H1 (cell line): ENCODE data around the gene GUCY2D. TPM values are rescaled to one million over a fixed set of nuclear protein-coding genes. Genes with fewer than 3 reads are reported as not detected.

Source experiments
- CTCF ChIA-PET: fragments of 300-600 bp; sonication (Branson Sonifier 250); formaldehyde crosslinking; loops from one replicate; lab custom pipeline; 2021; ENCODE audit not compliant: partially characterized antibody; lab: Charles Lee
- POLR2A ChIA-PET: fragments of 300-600 bp; sonication (Branson Sonifier 250); formaldehyde crosslinking; loops from one replicate; lab custom pipeline; 2021; ENCODE audit warnings: inconsistent platforms; ENCODE audit not compliant: partially characterized antibody; lab: Charles Lee
- DNase-seq, 2 experiments: peaks; one replicate each; pipeline versions ENCODE4 v3.0.0 to v3.0.0-alpha.2; 2010 to 2022; ENCODE audit warnings: low spot score in 2 of 2, low read depth in 1 of 2, mixed read lengths in 1 of 2
- FAIRE-seq: peaks from 2 replicates; lab custom pipeline; 2011; peaks lifted over from hg19 to GRCh38; lab: Jason Lieb, UNC
- H2AFZ ChIP-seq: 2 replicates; pipeline ENCODE4 v1.8.1; 2012; ENCODE audit warnings: low read length, inconsistent platforms
- H2AK5ac ChIP-seq: 2 replicates; pipeline ENCODE4 v1.6.1; 2013; ENCODE audit warnings: low read depth, low read length
- H2BK120ac ChIP-seq: replicated peaks from 2 replicates; pipeline ENCODE3; 2013; ENCODE audit warnings: low read depth, low read length, inconsistent platforms
- H2BK12ac ChIP-seq: 2 replicates; pipeline ENCODE4 v1.6.1; 2013; ENCODE audit warnings: low read depth, low read length
- H2BK15ac ChIP-seq: 2 replicates; pipeline ENCODE4 v1.6.1; 2013; ENCODE audit warnings: low read length
- H2BK20ac ChIP-seq: 2 replicates; pipeline ENCODE4 v1.6.1; 2013; ENCODE audit warnings: low read length
- H2BK5ac ChIP-seq: 2 replicates; pipeline ENCODE4 v1.6.1; 2013; ENCODE audit warnings: low read depth, low read length
- H3K14ac ChIP-seq: 2 replicates; pipeline ENCODE4 v1.6.1; 2013; ENCODE audit warnings: inconsistent platforms; ENCODE audit not compliant: insufficient read length
- H3K18ac ChIP-seq: 2 replicates; pipeline ENCODE4 v1.6.1; 2013; ENCODE audit warnings: low read length; ENCODE audit errors: extremely low read depth
- H3K23ac ChIP-seq: 2 replicates; pipeline ENCODE4 v1.6.1; 2013; ENCODE audit warnings: inconsistent platforms; ENCODE audit not compliant: insufficient read length
- H3K23me2 ChIP-seq: 2 replicates; pipeline ENCODE4 v1.6.1; 2013; ENCODE audit warnings: low read depth, low read length
- H3K27ac ChIP-seq: 2 replicates; pipeline ENCODE4 v1.6.1; 2011; ENCODE audit warnings: low read depth, low read length, inconsistent platforms
- H3K27me3 ChIP-seq, 4 experiments: replicated peaks in 1 of 4; 1 replicate in 1 of 4; 2 replicates in 3 of 4; pipeline versions ENCODE4 v1.6.1 to v1.8.1; 2011 to 2013; ENCODE audit warnings: low read length in 3 of 4, mild to moderate bottlenecking in 3 of 4, inconsistent platforms in 2 of 4, mixed read lengths in 2 of 4, moderate library complexity in 1 of 4; ENCODE audit not compliant: control insufficient read depth in 3 of 4, insufficient read depth in 3 of 4; ENCODE audit errors: extremely low read depth in 1 of 4
- H3K36me3 ChIP-seq, 4 experiments: 2 replicates each; pipeline versions ENCODE4 v1.6.1 to v1.8.1; 2011 to 2013; ENCODE audit warnings: mild to moderate bottlenecking in 4 of 4, low read length in 3 of 4, moderate library complexity in 2 of 4, control low read depth in 1 of 4, inconsistent platforms in 1 of 4; ENCODE audit not compliant: insufficient read depth in 4 of 4, control insufficient read depth in 2 of 4
- H3K4ac ChIP-seq: replicated peaks from 2 replicates; pipeline ENCODE3; 2013; ENCODE audit warnings: low read length, low read depth, mixed read lengths, inconsistent platforms; ENCODE audit not compliant: insufficient read length
- H3K4me1 ChIP-seq, 4 experiments: replicated peaks in 1 of 4; 1 replicate in 1 of 4; 2 replicates in 3 of 4; pipeline versions ENCODE4 v1.6.1 to v1.8.1; 2011 to 2013; ENCODE audit warnings: low read length in 3 of 4, inconsistent platforms in 2 of 4, mixed read lengths in 1 of 4; ENCODE audit not compliant: insufficient read depth in 4 of 4, control insufficient read depth in 3 of 4
- H3K4me2 ChIP-seq, 2 experiments: 2 replicates each; pipeline versions ENCODE4 v1.6.1 to v1.8.1; 2011 to 2013; ENCODE audit warnings: low read depth in 2 of 2, low read length in 2 of 2, control low read depth in 1 of 2, inconsistent platforms in 1 of 2, mild to moderate bottlenecking in 1 of 2; ENCODE audit not compliant: insufficient read depth in 1 of 2
- H3K4me3 ChIP-seq, 4 experiments: fragments of 200-600, 300-600 bp in 1 of 4; sonication (generic), shearing (Covaris generic), sonication (Bioruptor Twin) in 1 of 4; 2 replicates each; pipeline versions ENCODE4 v1.5.1 to v1.8.1; 2011 to 2016; ENCODE audit warnings: low read length in 4 of 4, low read depth in 3 of 4, control low read depth in 2 of 4, inconsistent platforms in 2 of 4, mild to moderate bottlenecking in 2 of 4, mixed read lengths in 1 of 4, moderate library complexity in 1 of 4; ENCODE audit not compliant: insufficient read depth in 2 of 4; ENCODE audit errors: extremely low read depth in 1 of 4
- H3K56ac ChIP-seq: replicated peaks from 2 replicates; pipeline ENCODE3; 2013; ENCODE audit warnings: low read depth, mild to moderate bottlenecking, mixed read lengths, low read length, inconsistent platforms; ENCODE audit not compliant: insufficient read length
- H3K79me1 ChIP-seq: 2 replicates; pipeline ENCODE4 v1.6.1; 2013; ENCODE audit warnings: low read depth, low read length, control low read depth
- H3K79me2 ChIP-seq, 2 experiments: 2 replicates each; pipeline versions ENCODE4 v1.6.1 to v1.8.1; 2012 to 2013; ENCODE audit warnings: low read length in 2 of 2, mild to moderate bottlenecking in 2 of 2, inconsistent platforms in 1 of 2; ENCODE audit not compliant: insufficient read depth in 2 of 2, control insufficient read depth in 1 of 2
- H3K9ac ChIP-seq, 4 experiments: replicated peaks in 1 of 4; 1 replicate in 1 of 4; 2 replicates in 3 of 4; pipeline versions ENCODE4 v1.6.1 to v1.8.1; 2011 to 2013; ENCODE audit warnings: low read depth in 3 of 4, low read length in 3 of 4, control low read depth in 2 of 4, mild to moderate bottlenecking in 2 of 4, moderate library complexity in 2 of 4, inconsistent platforms in 1 of 4; ENCODE audit errors: extremely low read depth in 1 of 4
- H3K9me3 ChIP-seq, 2 experiments: 2 replicates each; pipeline versions ENCODE4 v1.6.1 to v1.8.1; 2012 to 2013; ENCODE audit warnings: mild to moderate bottlenecking in 2 of 2, moderate library complexity in 2 of 2, control low read depth in 1 of 2, inconsistent platforms in 1 of 2, low read depth in 1 of 2, low read length in 1 of 2, mixed read lengths in 1 of 2; ENCODE audit not compliant: insufficient read depth in 2 of 2
- H4K20me1 ChIP-seq, 2 experiments: replicated peaks in 1 of 2; 2 replicates each; pipeline versions ENCODE3 to v1.8.1; 2011 to 2013; ENCODE audit warnings: inconsistent platforms in 2 of 2, low read length in 2 of 2, mild to moderate bottlenecking in 1 of 2; ENCODE audit not compliant: insufficient read depth in 2 of 2, control insufficient read depth in 1 of 2
- H4K5ac ChIP-seq: 2 replicates; pipeline ENCODE4 v1.6.1; 2013; ENCODE audit warnings: low read length, low read depth, mixed read lengths, inconsistent platforms; ENCODE audit not compliant: insufficient read length
- H4K8ac ChIP-seq: 2 replicates; pipeline ENCODE4 v1.8.0; 2013; ENCODE audit warnings: mild to moderate bottlenecking, moderate library complexity, low read length, inconsistent platforms; ENCODE audit not compliant: insufficient read depth; ENCODE audit errors: extremely low read depth
- H4K91ac ChIP-seq: replicated peaks from 2 replicates; pipeline ENCODE3; 2013; ENCODE audit warnings: low read length, mixed read lengths, inconsistent platforms; ENCODE audit not compliant: insufficient read length
- ASH2L ChIP-seq: fragments of 200-600, 300-600 bp; sonication (generic); IDR thresholded peaks from one replicate; pipeline ENCODE4 v1.7.1; 2017; ENCODE audit warnings: low read length
- BCL11A ChIP-seq, 2 experiments: IDR thresholded peaks; one replicate each; pipeline ENCODE4 v1.6.1; 2011; ENCODE audit warnings: low read depth in 2 of 2, low read length in 2 of 2, mild to moderate bottlenecking in 2 of 2
- CBX5 ChIP-seq: fragments of 300-800, 300-1000 bp; sonication (generic); IDR thresholded peaks from 2 replicates; pipeline ENCODE4 v1.7.1; 2016; ENCODE audit warnings: antibody characterized with exemption, low read length, low read depth
- CHD1 ChIP-seq: IDR thresholded peaks from 2 replicates; pipeline ENCODE4 v1.6.1; 2012; ENCODE audit warnings: low read depth, low read length, improper control_type of control experiment
- CHD2 ChIP-seq: IDR thresholded peaks from 2 replicates; pipeline ENCODE4 v1.6.1; 2012; ENCODE audit warnings: low read length, improper control_type of control experiment
- EGR1 ChIP-seq: IDR thresholded peaks from 2 replicates; pipeline ENCODE4 v1.6.1; 2011; ENCODE audit warnings: low read depth, low read length, borderline replicate concordance
- FOSL1 ChIP-seq: IDR thresholded peaks from 2 replicates; pipeline ENCODE4 v1.6.1; 2011; ENCODE audit warnings: mild to moderate bottlenecking, low read depth, low read length, moderate library complexity; ENCODE audit not compliant: insufficient read depth
- MAX ChIP-seq: IDR thresholded peaks from 2 replicates; pipeline ENCODE4 v1.6.1; 2012; ENCODE audit warnings: inconsistent platforms
- NRF1 ChIP-seq: IDR thresholded peaks from 2 replicates; pipeline ENCODE4 v1.6.1; 2011; ENCODE audit warnings: mild to moderate bottlenecking, low read depth, low read length, improper control_type of control experiment
- RAD21 ChIP-seq, 2 experiments: IDR thresholded peaks in 1 of 2; conservative IDR thresholded peaks in 1 of 2; 2 replicates each; pipeline ENCODE4 v1.6.1; 2011; ENCODE audit warnings: low read depth in 2 of 2, low read length in 2 of 2, improper control_type of control experiment in 1 of 2, inconsistent platforms in 1 of 2, mild to moderate bottlenecking in 1 of 2, moderate library complexity in 1 of 2
- RNF2 ChIP-seq: fragments of 200-900, 300-1000 bp; sonication (generic); IDR thresholded peaks from 2 replicates; pipeline ENCODE4 v1.7.1; 2016; ENCODE audit warnings: borderline replicate concordance, low read depth, mild to moderate bottlenecking, antibody characterized with exemption, low read length; ENCODE audit not compliant: poor library complexity, severe bottlenecking; ENCODE audit errors: missing control alignments
- SP2 ChIP-seq: IDR thresholded peaks from 2 replicates; pipeline ENCODE4 v1.6.1; 2012; ENCODE audit warnings: mild to moderate bottlenecking, low read length, inconsistent platforms
- polyA plus RNA-seq, 7 experiments: library from polyadenylated mRNA; depleted of rRNA in 3 of 7; stranded (reverse) in 5 of 7; unstranded in 2 of 7; fragments of >200 nt in 5 of 7; fragments of 200-250 nt in 2 of 7; gene quantifications; 1 replicate in 5 of 7; 2 replicates in 1 of 7; 4 replicates in 1 of 7; pipeline versions ENCODE4 v1.2.1 to v1.2.3, GENCODE V29; 2011 to 2013; ENCODE audit warnings: missing spikeins in 2 of 7, mixed read lengths in 2 of 7
- total RNA-seq: library from RNA; stranded (reverse); fragmentation: NEBNext Ultra II Directional; extraction: Animal tissue kit (Norgen Biotek cat#: 25700); gene quantifications from 2 replicates; pipeline ENCODE4 v1.2.1, GENCODE V29; 2021
- TF ChIP-seq, protein P1 (sequence below): IDR thresholded peaks from 2 replicates; pipeline ENCODE4 v1.6.1; 2011; ENCODE audit warnings: low read length, improper control_type of control experiment

The GUCY2D gene
- total and polyA plus RNA-seq, 2 of the 8 experiments (the other 6 are each of a cell fraction or from before 2014, with no cell fraction given) = 0.20 to 0.48 TPM

- H3K4ac ChIP-seq = no peak overlapping the region
- H3K18ac ChIP-seq = no peak overlapping the region
- no peak overlapping the region for H4K5ac ChIP-seq
- H3K9me3 ChIP-seq = no peaks in the 10 kb centered on the region
- H3K79me1 ChIP-seq = no peaks in the 10 kb centered on the region
- H3K56ac ChIP-seq = no peak overlapping the region
- H3K4me1 ChIP-seq = peaks cover 0 to 10% (median 6%) of the 10 kb centered on the region in 4 experiments; a peak in 5 of 7 replicates
- no peak overlapping the region for H3K4me2 ChIP-seq
- H3K27ac ChIP-seq = no peak overlapping the region
- H2AFZ ChIP-seq = peak overlapping the region; percentile 19; the same call in 1 of the 2 replicates
- H2AK5ac ChIP-seq = no peak overlapping the region
- no peaks in the 10 kb centered on the region; a peak in 2 of 8 replicates for H3K36me3 ChIP-seq
- no peak overlapping the region for H2BK5ac ChIP-seq
- ChIA-PET POLR2A (interaction anchor here (0.9 to 1.2 kb wide), 4 partner anchors 11 to 210 kb away, joined by 3 to 4 read pairs (median 3); no protein-coding TSS in a partner anchor), CTCF (interaction anchor here (0.5 to 6.0 kb wide), 49 partner anchors 9 to 302 kb away, joined by 3 to 141 read pairs (median 5); partner anchors contain the start of genes CNTROB, KCNAB3 and KDM6B)
- no peak overlapping the region for H2BK120ac ChIP-seq
- no peak overlapping the region for H3K23ac ChIP-seq
- no peaks in the 10 kb centered on the region for H3K79me2 ChIP-seq
- no peak overlapping the region; the same call in 1 of the 2 replicates for H4K8ac ChIP-seq
- no peak overlapping the region for H3K4me3 ChIP-seq
- DNase-seq = no peak
- peaks cover 4% of the 10 kb centered on the region; the same call in 1 of the 2 replicates for H3K23me2 ChIP-seq
- no peak overlapping the region for H3K14ac ChIP-seq
- H2BK12ac ChIP-seq = no peak overlapping the region
- 0 out of 2 replicates have a peak overlapping the region, but pooled peaks have one; percentile 40 for H2BK15ac ChIP-seq
- H4K91ac ChIP-seq = no peak overlapping the region
- H3K9ac ChIP-seq = no peak overlapping the region
- FAIRE-seq = no peak
- H2BK20ac ChIP-seq = no peak overlapping the region
- no peaks in the 10 kb centered on the region for H4K20me1 ChIP-seq
- peaks cover 0 to 9% (median 4%) of the 10 kb centered on the region in 4 experiments; a peak in 3 of 7 replicates for H3K27me3 ChIP-seq
- TF ChIP-seq MAX (no peak), ASH2L (no peak), SP2 (no peak), RNF2 (no peak), EGR1 (no peak), CBX5 (no peak), FOSL1 (no peak), CHD2 (no peak), BCL11A (IDR thresholded peaks at IDR 0.05; ENCODE audit: low read depth in 2 of 2, low read length in 2 of 2) (no peak), NRF1 (no peak), RAD21 (IDR thresholded peaks at IDR 0.05 in 1 of 2, conservative IDR thresholded peaks at IDR 0.05 in 1 of 2; ENCODE audit: low read depth in 2 of 2, low read length in 2 of 2) (no peak), CHD1 (no peak)
- TF ChIP-seq, protein P1, sequence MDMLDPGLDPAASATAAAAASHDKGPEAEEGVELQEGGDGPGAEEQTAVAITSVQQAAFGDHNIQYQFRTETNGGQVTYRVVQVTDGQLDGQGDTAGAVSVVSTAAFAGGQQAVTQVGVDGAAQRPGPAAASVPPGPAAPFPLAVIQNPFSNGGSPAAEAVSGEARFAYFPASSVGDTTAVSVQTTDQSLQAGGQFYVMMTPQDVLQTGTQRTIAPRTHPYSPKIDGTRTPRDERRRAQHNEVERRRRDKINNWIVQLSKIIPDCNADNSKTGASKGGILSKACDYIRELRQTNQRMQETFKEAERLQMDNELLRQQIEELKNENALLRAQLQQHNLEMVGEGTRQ = peak; percentile 55; the same call in 1 of the 2 replicates
Observed at GRCh38 chr17:8041979-8042378, 39.6 kb downstream of the GUCY2D start.
